NOMO-1 treated with dmso at 0.1 percent for 144 hours (cell line): ENCODE measurements around the gene F5.

ENCODE experiments used
- DNase-seq: peaks from one replicate; lab custom pipeline; 2025; ENCODE audit not compliant: unreplicated experiment; lab: John Stamatoyannopoulos, UW

The F5 gene

GRCh38 chr1:169588785-169589485 lies 2.7 kb upstream of the F5 start:
- no peak for DNase-seq

DNA sequence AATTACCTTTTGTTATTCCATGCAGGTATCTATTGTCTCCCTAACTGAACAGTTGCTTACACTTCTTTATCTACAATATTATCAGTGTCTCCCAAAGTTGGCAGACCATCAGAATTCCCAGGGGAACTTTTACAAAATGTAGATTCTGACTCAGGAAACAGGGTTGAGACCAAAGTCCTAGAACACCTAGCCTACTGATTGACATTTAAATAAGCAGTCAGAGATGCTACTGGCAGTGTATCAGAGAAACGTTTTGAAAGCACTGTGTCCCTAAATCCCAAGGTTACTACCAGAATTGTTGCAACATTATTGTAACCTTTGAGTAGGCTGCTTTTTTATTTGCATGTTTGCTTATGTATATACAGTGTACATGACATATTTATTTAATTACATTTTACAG lies 1.8 kb upstream of the F5 start:
- no peak for DNase-seq

DNA sequence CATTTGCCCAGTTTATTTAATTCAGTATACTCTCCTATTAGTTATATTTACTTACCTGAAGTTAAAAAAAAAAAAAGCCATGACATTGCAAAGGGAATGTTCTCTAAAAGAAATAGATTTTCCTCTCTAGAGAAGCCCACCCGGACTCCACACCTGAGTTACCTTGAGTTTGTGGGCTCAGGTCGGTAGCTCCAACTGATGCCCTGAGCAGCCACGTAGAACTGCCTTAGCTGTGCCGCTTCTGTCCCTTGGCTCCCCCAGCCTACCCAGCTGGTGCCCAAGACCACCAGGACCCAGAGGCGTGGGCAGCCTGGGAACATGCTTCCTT lies 250 bp downstream of the F5 start:
- no peak for DNase-seq

DNA sequence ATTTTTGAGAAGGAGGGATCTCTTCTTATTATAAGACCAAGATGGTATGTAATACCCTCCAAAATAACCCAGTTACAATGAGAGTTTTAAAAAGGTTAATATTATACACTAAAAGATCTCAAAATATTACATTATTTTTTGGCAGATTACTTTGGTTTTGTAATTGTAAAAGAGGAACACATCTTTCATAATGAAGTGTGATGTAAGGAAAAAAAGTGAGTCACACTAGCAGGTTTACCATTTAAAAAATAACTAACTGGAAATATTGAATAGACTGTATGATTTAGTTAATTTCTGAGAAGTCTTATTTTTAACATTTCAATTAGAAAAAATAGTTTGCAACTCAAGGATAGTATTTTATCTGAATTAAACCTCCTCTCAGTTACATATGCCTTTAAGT lies 1.1 kb downstream of the F5 start:
- peak; percentile 7 for DNase-seq

- peak; percentile 6 for DNase-seq
These were observed 1.7 kb downstream of the F5 start for GRCh38 chr1:169584483-169585144.

DNA sequence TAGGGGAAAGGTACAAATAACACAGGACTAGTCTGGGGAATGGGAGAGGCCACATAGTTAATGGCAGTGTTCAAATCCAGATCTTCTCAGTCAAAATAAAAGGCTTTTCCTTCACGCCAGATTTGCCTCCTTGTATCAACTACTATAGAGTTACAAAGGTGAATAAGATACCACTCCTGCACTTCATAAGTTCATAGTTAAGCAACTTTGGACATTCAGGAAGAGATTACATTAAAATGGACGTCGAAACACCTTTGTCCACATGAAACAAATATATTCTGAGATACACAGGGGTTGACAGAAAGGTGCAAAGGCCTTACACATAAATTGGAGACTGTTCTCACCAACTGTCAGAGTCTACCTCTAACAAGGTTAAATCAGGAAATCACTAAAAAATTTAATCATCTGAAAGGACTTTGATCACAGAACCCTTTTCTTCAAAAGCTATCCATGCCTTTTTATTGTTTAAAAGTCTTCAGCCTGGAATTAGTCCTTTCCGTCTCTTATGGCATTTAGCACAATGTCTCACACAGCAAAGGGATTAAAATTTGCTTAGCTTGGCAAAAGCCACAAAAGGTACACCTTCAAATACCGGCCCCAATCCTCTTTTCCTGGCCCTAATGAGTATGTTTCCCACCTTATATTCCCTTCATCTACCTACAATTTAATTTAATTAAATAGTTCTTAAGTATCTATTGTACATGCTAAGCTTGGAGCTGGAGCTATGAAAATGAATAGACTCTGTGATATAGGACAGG lies 8.1 kb downstream of the F5 start:
- no peak for DNase-seq

DNA sequence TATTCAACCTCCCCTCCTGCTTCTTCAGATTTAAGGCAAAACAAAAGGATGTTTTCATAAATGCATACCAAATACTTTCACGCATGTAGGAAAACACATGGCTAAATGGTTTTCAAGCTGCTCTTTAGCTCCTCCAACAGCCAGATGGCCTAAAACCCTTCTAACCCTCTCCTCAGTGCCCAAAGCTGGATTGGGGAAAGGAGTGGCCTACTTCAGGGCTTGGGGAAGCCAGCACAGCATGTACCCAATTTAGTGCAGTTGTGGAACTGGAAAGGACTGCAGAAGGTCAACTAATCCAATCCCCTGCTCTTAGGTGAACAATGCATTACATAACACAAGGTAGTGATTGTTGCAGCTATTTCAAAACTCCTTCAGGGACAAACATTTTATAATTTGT lies 9.3 kb downstream of the F5 start:
- no peak for DNase-seq

DNA sequence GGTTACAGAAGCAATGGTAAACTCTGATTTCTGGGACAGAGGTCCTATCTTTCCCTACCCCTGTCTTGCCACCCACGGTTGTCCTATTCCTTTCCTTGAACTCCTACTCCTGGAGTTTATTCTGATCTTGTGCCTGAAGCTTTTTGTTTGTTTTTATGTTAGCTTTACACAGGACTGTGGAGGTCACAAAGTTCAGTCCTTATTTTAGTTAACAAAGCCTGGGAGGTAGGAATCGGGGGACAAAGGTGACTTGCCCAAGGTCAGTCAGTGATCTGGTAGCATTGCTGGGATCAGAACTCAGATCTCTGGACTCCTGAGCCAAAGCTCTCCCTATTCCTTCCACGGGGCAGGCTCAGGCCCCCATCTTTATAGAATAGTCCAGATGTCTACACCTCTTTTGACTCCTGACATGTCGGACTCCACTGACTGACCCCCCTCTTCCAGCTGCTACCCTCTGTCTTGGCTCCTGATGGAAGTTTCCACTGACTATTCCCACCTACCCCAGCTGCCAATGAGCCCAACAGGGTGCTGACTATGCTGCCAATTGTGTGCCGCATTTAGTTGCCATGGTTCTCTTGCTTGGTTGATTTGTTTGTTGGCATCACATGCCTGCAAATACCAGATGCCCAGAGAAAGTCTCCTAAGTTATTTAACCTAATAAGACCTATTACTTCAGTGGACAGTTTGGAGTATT lies 9.9 kb downstream of the F5 start:
- no peak for DNase-seq

DNA sequence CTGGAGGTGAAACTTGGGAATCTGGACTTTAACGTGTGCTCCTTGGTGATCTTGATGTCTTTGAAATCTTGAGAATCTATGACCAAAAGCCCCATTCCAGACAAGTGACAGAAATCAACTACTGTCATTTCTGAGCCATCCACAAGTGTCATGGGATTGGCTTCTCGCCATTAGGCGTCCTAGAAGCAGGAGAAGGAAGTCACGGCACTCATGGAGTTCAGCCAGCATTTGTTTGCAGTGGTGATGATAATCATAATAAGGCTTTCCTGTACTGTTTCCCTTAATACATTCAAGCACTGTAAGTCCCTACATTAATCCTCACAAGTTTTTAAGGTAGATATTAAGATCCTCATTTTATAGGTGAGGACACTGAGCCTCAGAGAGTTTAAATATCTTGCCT lies 11.9 kb downstream of the F5 start:
- DNase-seq = no peak

GRCh38 chr1:169572187-169572586 lies 14.1 kb downstream of the F5 start:
- DNase-seq = no peak

GRCh38 chr1:169571450-169571849 lies 14.8 kb downstream of the F5 start:
- no peak for DNase-seq

DNA sequence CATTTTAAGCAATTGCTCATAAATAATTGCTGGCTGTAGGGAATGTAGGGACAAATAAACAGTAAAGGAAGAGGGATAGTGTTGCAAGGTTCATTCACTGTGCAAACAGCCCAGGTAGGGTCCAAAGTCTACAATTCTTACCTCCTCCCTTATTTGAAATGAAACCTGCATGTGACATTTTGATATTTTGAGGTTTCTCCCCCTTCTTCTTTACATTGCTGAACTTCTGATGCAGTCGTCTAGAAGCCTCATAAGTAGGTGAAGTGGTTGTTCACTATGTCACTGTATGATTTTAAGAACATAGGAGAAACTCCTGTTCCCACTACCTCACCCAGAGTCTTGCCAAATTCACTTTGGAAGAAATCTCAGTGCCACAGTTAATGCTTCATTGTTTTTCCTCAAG lies 16.1 kb downstream of the F5 start:
- DNase-seq = no peak

DNA sequence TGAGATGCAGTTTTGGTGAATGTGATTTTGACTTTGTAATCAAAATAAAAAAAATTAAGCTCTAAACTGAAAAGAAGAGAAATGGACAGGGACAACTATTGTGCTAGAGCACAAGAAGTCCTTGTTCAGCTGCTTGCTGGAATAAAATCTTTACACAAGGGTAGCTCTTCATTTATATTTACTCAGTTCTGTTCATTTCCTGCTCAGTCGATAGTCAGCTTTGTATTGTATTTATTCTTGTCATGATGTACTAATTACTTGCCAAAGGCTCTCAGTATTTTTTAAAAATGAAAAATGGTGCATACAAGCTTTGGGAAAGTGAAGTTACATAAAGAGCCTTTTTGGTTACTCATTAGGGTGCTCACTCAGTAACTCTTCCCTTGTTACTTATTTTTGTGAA lies 17.8 kb downstream of the F5 start:
- no peak for DNase-seq

DNA sequence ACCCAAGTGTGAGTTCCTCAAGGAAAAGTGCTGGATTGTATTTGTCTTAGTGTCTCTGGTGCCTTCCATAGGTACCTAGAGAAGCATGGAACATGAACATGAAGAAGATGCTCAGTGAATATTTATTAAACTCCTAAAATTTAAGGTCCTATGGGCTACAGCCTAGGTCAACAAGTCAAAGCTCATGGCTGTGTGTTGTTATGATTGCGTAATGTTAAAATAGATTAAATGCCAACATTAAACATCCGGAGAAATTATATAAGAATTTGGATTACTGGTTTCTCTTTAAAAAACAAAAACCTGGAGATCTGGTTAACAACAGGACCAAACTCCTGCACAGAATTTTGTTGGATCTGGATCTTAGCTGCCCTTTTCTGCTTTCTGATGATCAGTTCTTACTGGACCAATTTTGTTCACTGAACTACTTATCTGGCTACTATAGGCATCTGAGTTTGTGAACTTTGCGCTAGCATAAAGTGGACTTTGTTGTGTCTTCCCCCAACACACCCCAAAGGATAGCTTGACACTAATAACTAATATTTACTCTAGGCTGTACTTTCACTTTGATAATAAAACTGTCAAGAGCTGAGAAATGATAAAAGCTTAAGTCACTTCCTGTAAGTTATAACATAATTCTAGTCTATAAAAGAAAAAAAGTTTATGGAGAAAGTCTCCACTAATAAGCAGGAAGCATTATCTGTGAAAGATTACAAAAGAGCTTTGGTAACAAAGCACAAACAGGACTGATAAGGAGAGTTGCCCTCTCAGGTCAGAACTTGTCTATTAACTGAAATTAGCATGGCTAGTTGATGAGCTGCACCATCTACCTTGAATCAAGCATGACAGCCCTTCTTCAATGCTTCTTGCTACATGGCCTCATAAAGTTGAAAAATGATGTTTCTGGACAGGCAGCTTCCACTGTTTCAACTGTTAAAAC lies 20.7 kb downstream of the F5 start:
- no peak for DNase-seq

GRCh38 chr1:169563650-169564049 lies 22.6 kb downstream of the F5 start:
- peak; percentile 21 for DNase-seq

DNA sequence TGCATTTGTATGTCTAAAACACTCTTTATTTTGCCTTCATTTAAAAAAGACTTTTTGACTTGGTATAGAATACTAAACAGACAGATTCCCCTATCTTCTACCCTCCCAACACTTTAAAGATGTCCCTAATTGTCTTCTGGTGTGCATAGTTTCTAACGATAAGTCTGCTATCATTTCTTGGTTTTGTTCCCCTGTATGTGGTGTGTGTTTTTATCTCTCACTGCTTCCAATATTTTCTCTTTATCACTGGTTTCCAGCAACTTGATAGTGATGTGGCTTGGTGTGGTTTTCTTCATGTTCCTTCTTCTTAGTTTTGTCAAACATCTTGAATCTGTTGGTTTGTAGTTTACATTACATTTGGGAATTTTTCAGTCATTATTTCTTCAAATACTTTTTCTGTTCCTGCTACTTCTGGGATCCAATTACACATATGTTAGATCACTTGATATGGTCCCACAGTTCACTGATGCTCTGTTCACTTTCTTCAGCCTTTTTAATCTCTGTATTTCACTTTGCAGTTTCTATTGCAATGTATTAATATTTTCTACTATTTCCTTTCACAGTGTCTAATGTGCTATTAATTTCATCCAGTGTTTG lies 23.2 kb downstream of the F5 start:
- DNase-seq = no peak

GRCh38 chr1:169561692-169562091 lies 24.6 kb downstream of the F5 start:
- no peak for DNase-seq

- DNase-seq = no peak
These were observed 29.1 kb downstream of the F5 start for GRCh38 chr1:169557131-169557530.

- no peak for DNase-seq
These were observed 36.0 kb downstream of the F5 start for GRCh38 chr1:169550294-169550693.

GRCh38 chr1:169548282-169548681 lies 38.0 kb downstream of the F5 start:
- no peak for DNase-seq
